22Rv1 (cell line): ENCODE measurements around the gene PRKD2.

Experiments used
- H3K27ac ChIP-seq: fragments of 450-650 bp; 2 replicates; pipeline ENCODE4 v1.5.1; 2017
- CTCF ChIP-seq: fragments of 450-650 bp; IDR thresholded peaks from 2 replicates; pipeline ENCODE4 v1.5.1; 2017; ENCODE audit warnings: mild to moderate bottlenecking
- ZFX ChIP-seq: fragments of 450-650 bp; IDR thresholded peaks from 2 replicates; pipeline ENCODE4 v1.6.1; 2017; ENCODE audit warnings: antibody characterized with exemption, borderline replicate concordance

PRKD2 gene

GRCh38 chr19:46659151-46660007 is 57.5 kb downstream of the PRKD2 start:
- H3K27ac ChIP-seq, result no peak overlapping the region
- TF ChIP-seq ZFX (no peak), CTCF (no peak)

DNA sequence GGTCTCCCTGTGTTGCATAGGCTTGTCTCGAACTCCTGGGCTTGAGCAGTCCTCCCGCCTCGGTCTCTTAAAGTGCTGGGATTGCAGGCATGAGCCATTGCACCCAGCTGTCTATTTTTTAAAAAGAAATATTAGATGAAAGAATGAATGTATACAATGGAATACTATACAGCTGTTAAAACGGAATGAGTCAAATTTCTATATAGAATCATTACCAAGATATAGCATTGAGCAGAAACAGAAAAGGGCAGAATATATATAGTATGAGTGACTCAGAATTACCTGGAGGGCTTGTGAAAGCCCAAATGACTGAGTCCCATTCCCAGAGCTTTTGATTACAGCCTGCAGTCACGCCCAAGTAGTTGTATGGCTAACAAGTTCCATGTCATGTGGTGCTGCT is 60.4 kb downstream of the PRKD2 start:
- TF ChIP-seq ZFX (no peak), CTCF (no peak)

DNA sequence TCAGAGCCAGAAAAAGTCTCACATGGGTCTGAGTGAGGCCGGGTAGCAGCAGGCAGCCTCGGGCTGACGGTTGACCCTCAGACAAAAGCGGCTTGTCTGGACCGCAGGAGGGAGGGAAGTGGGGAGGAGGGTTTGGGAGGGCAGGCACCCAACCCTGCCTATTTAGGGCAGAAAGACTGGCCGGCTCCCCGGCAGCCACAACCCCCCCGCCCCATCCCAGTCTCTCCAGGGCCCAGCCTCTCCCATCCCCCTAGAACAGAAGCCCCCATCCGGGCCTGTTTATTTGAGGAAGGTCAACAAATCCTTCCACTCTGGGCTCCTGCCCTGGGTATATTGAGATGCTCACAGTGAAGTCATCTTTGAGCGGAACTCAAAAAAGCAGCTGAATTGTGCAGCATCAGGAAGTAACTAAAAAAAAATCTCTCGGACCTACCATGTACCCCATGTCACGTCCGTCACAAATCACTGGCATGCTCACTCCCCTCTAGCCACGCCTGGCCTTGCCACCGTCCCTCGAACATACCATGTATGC is 62.2 kb downstream of the PRKD2 start:
- TF ChIP-seq ZFX (no peak), CTCF (no peak)
- H3K27ac ChIP-seq, result no peak overlapping the region

More for the DNA sequence above, 60.4 kb downstream of the PRKD2 start:
- no peak overlapping the region for H3K27ac ChIP-seq

GRCh38 chr19:46650445-46650844 is 66.5 kb downstream of the PRKD2 start:
- TF ChIP-seq ZFX (no peak), CTCF (no peak)

GRCh38 chr19:46648961-46649960 is 67.7 kb downstream of the PRKD2 start:
- no peak overlapping the region for H3K27ac ChIP-seq
- TF ChIP-seq CTCF (no peak), ZFX (no peak)

More at GRCh38 chr19:46650445-46650844, 66.5 kb downstream of the PRKD2 start:
- H3K27ac ChIP-seq, result no peak overlapping the region

DNA sequence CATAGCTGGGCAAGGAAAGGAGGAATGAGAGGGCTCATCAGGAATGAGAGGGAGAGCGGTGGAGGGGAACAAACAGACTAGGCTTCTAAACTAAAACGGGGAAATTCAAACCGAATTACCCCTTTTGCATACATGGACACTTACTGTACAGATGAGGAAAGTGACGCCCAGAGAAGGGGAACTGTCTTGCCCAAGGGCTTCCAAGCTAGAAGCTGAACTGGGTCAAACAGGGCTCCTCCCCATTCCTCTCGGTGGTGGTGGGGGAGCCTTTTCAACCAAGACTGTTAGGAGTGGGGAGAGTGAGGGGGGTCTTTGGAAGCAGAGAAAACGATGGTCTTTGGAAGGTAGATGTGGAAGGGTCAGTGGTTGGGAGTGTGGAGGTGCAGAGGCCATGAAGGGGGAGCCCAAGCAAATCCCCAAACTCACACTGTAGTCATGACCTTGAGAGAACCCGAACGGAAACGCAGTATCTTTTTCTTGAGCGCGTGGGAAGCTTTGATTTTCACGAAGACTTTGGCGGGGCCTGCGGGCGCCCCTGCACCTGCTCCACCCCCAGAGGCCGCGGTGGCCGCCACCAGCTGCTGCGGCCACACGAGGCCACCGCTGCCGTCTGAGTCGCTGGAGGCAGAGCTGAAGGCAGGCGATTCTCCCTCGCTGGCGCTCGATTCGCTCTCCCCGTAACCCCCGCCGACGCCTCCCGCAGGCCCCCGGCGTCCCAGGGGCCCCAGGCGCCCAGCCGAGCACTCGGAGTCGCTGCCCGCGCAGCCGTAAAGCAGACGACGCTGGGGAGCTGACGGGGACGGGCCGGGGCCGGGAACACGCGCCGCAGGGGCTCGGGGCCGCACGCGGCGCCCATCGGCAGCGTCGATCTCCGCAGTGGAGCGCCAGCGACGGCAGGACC is 68.6 kb downstream of the PRKD2 start:
- no peak for TF ChIP-seq CTCF
- no peak for TF ChIP-seq ZFX
- no peak overlapping the region for H3K27ac ChIP-seq
